HFF-Myc (cell line): ENCODE measurements around the gene MPZL3.

Experiments used
- DNase-seq: peaks from one replicate; pipeline ENCODE4 v3.0.0-alpha.2; 2011; ENCODE audit warnings: low read depth; ENCODE audit errors: extremely low read depth
- H3K4me3 ChIP-seq: replicated peaks from 2 replicates; pipeline ENCODE4 v1.5.1; 2011; ENCODE audit warnings: low read depth, mild to moderate bottlenecking, control low read depth, low read length
- CTCF ChIP-seq: IDR thresholded peaks from 2 replicates; pipeline ENCODE4 v1.5.1; 2012; ENCODE audit warnings: mild to moderate bottlenecking, low read depth, low read length, control low read depth; ENCODE audit errors: missing control alignments

Gene MPZL3

DNA sequence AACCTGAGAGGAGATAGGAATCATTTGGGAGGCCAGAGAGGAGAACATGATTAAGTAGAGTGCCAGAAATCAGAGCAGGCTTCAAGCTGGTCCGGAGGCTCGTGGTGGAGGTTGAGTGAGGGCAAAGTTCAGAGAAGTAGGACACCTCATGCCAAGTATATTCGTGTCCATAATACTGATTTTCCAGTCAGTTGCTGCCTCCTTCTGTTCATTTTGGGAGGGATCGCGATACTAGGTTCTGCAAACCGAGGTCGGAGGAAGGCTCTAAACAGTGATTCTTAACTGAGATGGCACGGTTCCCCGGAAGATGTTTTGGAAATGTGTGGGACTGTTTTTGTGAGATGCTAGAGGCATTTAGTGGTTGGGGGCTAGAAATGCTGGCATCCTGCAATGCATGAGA, 38.8 kb upstream of the MPZL3 start:
- no peak for DNase-seq
- no peak overlapping the region for H3K4me3 ChIP-seq
- TF ChIP-seq CTCF: no peak

- TF ChIP-seq CTCF: no peak
- peak; percentile 32 for DNase-seq
- H3K4me3 ChIP-seq: no peak overlapping the region
Measured at GRCh38 chr11:118289401-118289800, 37.2 kb upstream of the MPZL3 start.

- no peak for TF ChIP-seq CTCF
- no peak overlapping the region for H3K4me3 ChIP-seq
- peak; percentile 26 for DNase-seq
Measured at GRCh38 chr11:118287006-118287405, 34.8 kb upstream of the MPZL3 start.

GRCh38 chr11:118286545-118286944, 34.4 kb upstream of the MPZL3 start:
- no peak overlapping the region for H3K4me3 ChIP-seq
- TF ChIP-seq CTCF: no peak
- no peak for DNase-seq

GRCh38 chr11:118283756-118284350, 31.7 kb upstream of the MPZL3 start:
- TF ChIP-seq CTCF: no peak
- DNase-seq: no peak
- no peak overlapping the region for H3K4me3 ChIP-seq

- no peak overlapping the region for H3K4me3 ChIP-seq
- no peak for DNase-seq
- TF ChIP-seq CTCF: no peak
Measured at GRCh38 chr11:118283037-118283636, 31.0 kb upstream of the MPZL3 start.

- TF ChIP-seq CTCF: no peak
- no peak overlapping the region for H3K4me3 ChIP-seq
- DNase-seq: no peak
Measured at GRCh38 chr11:118282606-118283005, 30.4 kb upstream of the MPZL3 start.
